GM21576 (cell line): ENCODE data around the gene MAST2.
A peak's percentile ranks its signal among the peaks of the same experiment; 100 is the strongest.

Experiments used
- ATAC-seq: cut with Tn5 transposase; IDR thresholded peaks from one replicate; pipeline ENCODE4 v1.9.1; 2021; ENCODE audit warnings: mild to moderate bottlenecking, moderate library complexity; ENCODE audit not compliant: unreplicated experiment

The MAST2 gene

DNA sequence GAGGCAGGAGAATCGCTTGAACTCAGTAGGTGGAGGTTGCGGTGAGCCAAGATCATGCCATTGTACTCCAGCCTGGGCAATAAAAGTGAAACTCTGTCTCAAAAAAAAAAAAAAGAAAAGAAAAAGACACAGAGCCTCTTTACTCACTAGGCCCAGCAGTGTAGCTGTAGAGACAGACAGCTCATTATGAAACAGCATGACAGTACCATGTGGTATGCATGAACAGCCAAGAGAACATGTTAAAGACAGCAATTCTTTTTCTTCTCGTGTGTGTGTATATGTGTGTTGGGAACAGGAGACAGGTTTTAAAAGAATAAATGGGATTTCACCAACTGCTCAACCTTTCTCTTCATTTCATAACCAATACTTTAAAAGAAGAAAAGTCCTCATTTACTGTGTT is 210.2 kb downstream of the MAST2 start:
- ATAC-seq: no peak

DNA sequence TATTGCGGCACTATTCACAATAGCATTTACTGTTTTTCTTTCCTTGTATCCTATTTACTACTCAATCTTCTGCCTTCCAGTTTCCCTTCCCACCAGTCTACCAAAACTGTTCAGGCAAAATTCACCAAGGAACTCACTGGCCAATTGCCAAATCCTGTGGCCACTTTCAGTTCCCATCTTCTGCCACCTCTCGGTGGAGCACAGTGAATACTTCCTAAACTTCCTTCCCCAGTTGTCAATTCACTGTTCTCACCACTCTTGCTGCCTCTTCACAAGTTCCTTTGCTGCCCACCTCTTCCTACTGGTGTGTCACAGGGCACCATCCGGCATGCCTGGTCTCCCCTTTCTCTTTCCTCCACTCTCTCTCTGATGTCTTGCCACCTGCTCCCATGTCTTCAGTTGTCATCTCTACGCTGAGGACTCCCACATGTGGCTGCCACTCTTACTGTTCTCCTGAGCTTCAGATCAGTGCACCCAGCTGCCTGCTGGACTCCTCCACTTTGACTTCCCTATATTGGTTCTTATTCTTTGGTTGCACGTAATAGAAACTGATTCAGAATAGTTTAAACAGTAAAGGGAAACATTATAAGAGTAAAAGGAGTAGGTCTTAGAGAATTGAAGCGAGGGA is 214.6 kb downstream of the MAST2 start:
- no peak for ATAC-seq

DNA sequence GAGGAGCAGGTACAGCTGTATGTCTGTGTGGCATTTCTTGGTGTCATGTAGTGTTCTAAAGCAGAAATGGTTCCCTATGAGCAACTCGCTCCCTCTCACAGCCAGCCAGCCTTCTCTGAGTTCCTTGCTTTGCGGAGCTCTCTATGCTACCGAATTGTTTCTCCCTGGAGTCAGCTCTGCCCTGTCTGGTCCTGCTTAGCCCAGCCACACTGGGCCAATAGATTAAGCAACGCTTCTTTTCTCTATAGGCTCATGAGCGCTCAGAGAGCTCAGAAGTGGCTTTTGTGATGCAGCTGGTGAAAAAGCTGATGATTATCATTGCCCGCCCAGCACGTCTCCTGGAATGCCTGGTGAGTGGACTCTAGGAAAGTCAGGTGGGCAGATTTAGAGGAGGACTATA is 215.9 kb downstream of the MAST2 start:
- ATAC-seq: no peak

DNA sequence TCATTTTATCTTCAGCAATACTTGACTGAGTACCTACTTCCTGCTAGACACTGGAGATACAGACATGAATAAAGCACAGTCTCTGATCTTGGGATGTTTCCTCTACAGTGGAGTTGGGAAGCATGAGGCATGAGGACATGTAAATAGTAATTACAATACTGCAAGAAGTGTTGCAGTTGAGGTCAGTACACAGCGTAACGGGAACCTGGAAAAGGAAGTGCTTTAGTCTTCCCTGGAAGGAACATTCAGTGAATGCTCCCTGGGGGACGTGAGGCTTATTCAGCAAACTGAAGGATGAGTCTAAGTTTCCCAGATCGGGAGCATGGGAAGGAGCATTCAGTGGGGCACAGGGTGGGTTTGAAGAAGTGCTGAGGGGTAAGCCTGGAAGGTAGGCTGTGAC is 216.6 kb downstream of the MAST2 start:
- ATAC-seq: no peak

DNA sequence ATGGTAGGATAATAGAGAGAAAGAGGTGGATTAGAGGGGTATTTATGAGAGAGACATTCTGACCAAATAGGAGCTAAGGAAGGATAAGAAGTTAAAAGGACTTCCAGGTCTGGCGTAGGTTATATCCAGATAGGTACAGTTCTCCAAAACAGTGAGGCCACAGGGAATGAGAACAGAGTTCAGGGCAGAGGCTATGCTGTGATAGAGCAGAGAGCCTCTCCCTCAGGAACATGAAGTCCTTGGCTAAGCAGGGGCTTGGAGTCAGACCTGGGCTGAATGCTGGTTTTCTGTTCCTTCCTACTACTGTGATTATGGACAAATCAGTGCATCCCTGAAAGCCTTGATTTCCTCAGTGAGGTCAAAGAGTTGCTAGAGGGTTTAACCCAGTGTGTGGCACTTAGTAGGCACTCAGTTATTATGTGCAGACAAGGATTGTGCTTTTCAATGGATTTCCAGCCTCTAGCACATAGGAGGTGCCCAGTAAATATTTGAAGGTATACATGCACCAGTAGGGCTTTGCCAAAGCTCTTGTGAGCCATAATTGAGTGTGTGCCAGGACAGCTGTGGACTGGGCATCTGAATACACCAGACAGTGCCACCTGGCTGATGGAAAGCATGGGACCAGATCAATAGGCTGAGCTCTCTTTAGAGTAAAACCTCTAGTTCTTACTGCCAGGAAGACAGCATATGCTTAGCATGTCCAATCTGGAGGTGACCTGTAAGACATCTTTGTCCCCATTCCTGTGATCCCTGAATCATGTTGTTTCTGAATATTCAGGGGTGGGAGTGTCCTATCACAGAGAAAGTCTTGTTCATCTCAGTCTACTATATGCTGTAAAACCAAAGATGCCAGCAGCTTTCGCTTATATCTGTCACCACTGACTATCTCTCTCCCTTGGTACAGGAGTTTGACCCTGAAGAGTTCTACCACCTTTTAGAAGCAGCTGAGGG is 217.9 kb downstream of the MAST2 start:
- no peak for ATAC-seq

DNA sequence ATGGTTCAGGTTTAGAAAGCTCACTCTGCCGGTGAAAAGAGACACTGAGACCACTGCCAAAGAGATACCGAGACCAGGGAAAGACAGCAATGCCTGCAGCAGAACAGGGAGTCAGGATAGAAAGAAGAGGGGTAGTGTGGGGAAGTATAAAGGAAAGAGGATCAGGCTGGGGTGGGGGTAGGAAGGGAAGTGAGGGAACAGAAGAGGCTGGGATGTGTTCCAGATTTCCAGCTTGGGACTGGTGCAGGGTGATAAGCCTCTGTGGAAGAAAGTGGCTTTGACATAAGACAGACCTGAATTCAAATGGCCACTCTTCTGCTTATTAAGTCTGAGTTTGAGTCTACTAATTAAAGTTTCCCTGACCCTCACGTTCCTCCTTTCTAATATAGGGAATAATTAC is 223.1 kb downstream of the MAST2 start:
- no peak for ATAC-seq

DNA sequence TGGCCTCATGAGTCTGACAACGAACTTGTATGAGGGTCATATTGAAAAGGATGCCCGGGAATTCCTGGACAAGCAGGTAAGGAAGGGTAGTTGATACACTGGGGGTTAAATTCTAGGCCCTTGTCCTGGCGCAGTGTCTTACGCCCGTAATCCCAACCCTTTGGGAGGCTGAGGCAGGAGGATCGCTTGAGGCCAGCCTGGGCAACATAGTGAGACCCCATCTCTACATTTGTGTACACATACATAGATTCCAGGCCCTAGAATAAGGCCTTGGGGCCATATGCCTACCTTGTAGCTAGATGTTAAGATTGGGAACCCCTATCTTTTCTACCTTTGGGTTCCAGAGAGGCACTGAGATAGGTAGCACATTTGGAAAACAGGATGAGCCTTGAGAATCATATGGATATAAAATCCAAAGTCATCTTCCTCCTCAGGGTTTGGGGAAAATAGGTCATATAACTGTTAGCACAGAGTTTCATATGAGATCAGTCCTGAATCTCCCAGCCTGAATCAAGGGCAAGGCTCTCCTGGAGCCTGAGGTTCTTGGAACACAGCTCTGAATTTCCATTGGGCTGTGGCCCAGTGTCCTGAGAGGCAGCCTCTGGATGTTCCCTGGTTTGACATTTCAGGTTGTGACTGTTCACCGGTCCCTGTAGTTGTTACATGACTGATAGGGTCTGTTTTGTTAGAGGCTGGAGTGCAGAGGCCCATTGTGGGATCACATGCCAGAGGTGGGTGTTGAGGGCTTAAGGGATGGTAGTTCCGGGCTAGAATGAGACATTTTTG is 224.6 kb downstream of the MAST2 start:
- ATAC-seq: no peak

DNA sequence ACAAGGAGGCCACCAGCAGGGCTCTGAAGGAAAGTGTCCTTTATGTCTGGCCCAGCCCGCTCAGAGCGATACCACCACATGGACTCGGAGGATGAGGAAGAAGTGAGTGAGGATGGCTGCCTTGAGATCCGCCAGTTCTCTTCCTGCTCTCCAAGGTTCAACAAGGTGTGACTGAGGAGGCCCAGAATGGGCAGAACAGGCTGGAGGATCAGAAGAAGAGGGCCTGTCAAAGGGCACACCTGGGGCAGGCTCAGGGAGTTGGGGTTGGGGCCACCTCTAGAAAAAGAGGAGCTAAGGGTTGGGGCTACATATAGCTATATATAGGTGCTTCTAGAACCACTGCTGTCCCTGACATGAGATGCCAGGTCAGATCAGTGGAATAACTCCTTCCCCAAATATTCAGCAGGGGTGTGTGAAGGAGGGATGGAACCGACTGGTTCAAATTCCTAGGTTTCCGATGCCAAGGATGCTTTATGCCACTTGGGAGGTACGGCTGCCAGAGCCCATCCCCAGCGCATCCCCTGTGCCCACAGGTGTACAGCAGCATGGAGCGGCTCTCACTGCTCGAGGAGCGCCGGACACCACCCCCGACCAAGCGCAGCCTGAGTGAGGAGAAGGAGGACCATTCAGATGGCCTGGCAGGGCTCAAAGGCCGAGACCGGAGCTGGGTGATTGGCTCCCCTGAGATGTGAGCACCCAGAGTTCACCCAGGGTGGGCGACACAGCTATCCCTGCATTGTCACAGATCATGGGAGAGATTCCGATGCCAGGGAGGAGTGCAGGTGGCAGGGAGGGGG is 226.9 kb downstream of the MAST2 start:
- no peak for ATAC-seq

DNA sequence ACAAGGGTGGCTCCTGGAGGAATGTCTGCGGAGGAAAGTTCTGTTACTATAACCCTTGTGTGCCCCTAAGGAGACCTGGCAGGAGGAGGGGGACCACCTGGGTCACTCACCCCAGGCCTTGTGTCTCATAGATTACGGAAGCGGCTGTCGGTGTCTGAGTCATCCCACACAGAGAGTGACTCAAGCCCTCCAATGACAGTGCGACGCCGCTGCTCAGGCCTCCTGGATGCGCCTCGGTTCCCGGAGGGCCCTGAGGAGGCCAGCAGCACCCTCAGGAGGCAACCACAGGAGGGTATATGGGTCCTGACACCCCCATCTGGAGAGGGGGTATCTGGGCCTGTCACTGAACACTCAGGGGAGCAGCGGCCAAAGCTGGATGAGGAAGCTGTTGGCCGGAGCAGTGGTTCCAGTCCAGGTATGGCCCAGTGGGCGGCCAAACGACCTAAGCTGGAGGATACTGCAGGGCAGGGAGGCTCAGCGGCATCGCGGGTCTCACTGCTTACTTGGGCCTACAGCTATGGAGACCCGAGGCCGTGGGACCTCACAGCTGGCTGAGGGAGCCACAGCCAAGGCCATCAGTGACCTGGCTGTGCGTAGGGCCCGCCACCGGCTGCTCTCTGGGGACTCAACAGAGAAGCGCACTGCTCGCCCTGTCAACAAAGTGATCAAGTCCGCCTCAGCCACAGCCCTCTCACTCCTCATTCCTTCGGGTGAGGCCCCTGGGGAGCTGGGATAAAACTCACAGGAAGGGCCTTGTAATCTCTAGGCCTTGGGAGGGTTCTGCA is 227.7 kb downstream of the MAST2 start:
- ATAC-seq: no peak

DNA sequence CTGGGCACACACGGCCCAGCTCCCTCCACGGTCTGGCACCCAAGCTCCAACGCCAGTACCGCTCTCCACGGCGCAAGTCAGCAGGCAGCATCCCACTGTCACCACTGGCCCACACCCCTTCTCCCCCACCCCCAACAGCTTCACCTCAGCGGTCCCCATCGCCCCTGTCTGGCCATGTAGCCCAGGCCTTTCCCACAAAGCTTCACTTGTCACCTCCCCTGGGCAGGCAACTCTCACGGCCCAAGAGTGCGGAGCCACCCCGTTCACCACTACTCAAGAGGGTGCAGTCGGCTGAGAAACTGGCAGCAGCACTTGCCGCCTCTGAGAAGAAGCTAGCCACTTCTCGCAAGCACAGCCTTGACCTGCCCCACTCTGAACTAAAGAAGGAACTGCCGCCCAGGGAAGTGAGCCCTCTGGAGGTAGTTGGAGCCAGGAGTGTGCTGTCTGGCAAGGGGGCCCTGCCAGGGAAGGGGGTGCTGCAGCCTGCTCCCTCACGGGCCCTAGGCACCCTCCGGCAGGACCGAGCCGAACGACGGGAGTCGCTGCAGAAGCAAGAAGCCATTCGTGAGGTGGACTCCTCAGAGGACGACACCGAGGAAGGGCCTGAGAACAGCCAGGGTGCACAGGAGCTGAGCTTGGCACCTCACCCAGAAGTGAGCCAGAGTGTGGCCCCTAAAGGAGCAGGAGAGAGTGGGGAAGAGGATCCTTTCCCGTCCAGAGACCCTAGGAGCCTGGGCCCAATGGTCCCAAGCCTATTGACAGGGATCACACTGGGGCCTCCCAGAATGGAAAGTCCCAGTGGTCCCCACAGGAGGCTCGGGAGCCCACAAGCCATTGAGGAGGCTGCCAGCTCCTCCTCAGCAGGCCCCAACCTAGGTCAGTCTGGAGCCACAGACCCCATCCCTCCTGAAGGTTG is 231.4 kb downstream of the MAST2 start:
- ATAC-seq: no peak

DNA sequence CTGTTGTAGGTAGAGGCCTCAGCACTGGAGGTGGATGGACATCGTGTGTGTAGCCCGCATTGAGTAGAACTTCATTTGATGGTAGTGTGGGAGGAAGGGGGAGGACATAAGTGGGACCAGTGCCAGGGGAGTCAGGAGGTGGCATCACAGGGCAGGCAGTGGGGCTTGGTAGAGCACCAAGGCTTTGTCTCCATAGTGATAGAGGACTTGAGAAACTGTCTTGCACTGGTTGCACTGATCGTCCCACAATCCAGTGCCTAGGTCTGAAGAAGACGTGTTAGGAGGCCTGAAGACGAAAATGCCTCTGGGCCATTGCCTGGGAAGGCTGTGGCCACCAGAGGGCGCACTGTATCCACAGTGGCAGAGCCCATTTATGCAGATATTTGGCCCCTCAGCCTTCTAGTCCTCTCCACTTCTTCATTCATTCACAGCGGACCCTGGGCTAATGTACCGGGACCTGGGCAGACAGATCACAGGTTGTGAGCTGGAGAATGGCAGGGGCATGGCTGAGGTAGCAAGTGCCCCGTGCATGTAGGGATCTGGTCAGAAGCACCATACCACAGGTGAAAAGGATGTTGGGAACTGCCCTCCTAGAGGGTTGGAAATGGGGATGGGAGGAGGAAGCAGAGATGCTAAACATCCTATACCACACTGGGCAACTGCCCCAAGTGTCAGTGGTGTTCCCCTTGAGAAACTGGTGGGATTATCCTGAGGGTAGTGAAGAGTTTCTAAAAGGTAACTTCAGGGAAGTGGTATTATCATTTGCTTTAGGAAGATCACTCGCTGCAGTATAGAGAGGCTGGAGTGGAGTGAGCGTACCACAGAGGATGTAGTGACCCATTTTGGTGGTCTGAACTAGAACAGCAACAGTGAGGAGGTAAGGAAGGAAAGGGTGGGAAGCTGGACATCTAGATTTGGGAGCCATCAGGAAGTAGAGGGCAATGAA is 233.8 kb downstream of the MAST2 start:
- no peak for ATAC-seq

DNA sequence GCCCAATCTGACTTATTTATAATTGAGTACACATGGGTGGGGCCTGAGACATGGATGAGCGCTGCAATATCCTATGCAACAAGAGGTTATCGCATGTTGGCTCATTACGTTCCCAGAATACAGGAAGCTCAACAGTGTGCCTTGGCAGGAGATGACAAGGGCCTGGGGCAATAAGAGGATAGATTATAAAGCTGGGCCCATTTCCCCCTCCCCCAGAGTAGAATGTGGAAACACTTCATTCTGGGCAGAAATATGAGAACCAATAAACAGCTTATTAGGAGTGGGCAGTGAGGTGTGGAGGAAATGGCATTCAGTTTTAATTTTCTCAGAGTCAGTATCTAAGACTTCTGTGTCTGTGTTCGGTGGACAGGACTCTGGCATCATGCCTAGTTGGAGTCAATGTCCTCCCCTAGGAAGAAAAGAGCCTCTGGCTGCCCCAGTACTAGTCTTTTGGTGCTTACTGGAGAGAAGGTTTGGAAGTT is 236.2 kb downstream of the MAST2 start:
- ATAC-seq: no peak

DNA sequence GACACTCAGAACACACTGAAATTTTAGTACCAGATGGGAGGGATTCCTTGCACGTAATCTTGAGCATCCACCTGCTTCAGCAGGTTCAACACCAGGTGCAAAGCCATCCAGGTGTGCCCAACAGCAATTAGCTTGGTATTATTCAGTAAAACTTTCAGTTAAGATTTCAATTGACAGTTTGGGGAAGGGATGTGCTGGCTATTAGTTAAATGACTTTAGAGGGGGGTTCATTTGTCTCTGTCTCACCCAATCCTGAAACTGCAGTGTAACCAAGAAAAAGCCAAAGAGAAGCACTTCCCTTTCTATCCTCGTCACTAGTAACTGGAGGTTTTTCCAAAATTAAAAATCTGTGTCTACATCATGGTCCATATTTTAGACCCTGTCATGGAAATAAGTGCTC is 238.1 kb downstream of the MAST2 start:
- no peak for ATAC-seq

DNA sequence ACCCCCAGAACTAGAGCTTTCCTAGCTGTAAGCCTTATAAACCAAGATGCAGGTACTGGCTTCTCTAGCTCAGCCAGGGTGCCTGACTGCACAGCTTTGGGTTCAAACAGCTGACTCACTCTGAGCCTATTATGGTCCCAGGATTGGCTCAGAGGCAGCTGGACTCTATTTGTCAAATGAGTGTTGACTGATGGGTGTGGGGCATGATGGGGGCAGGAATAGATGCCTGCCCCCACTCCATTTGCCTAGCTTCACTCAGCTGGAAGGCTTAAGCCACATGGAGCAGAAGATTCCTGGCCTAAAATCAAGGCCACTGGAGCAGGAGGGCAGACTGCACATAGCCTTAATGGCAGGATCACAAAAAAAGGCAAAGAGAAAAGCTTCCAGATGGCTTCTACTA is 238.6 kb downstream of the MAST2 start:
- ATAC-seq: no peak

DNA sequence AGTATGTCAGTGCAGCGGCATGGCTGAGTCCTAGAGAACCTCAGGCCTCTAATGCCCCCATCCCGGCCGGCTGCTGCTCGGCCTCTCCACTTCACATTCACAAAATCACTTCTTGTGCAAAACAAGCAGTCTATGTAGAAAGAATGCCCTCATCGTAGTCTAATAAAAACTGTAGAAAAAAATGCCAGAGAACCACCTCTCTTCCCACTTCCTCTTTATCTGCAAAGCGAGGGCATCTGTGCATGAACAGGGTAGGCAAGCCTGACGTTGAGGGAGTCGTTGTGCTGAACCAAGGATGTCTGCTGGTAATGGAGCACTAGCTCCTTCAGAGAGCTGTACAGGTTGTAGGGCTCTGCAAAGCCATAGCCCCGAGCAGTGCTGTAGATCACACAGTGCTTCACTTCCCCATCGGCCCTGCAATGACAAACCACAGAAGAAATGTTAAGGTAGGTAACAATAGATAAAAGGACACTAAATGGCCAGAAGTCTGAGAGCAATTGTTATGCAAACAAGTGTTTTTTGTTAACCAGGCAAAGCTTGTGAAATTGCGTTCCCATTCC is 240.1 kb downstream of the MAST2 start:
- ATAC-seq: peak; percentile 89

DNA sequence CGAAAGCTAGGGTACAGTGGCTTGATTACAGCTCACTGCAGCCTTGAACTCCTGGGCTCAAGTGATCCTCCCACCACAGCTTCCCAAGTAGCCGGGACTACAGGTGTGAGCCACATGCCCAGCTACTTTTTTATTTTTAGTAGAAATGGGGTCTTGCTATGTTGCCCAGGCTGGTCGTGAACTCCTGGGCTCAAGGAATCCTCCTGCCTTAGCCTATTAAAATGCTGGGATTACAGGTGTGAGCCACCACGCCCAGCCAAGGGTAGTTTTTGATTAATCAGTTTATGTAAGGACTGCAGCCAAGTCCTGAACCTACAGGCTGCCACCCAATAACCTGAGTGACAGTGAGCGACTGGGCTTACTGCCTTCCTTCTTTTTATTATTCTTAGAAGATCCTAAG is 240.7 kb downstream of the MAST2 start:
- ATAC-seq: no peak

DNA sequence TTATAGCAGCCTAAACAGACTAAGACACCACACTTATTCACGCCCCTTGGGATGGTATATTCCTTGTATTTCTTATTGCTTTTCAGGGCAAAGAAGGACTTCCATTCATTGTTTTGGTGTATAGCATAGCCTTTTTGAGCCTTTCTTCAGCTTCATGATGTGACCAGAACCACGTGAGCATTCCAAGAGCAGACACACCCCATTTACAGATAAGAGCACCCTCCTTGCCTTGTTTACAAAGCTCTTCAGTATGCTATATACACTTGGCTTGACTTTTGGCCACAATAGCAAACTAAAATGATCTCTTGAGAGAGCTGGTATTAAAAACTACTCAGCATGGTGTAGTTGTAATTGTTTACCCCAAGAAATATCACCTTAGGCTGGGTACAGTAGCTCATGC is 250.3 kb downstream of the MAST2 start:
- no peak for ATAC-seq
